ENCODE results near the gene PHACTR1. TPM values are rescaled to one million over a fixed set of nuclear protein-coding genes. Genes with fewer than 3 reads are reported as not detected.

Gene PHACTR1
- total RNA-seq, 1 donor from 2014 or later: 2.2 TPM

- no peak for TF ChIP-seq CTCF (IDR thresholded peaks at IDR 0.05; ENCODE audit: insufficient read depth, low read length, poor library complexity, severe bottlenecking)
- Histone ChIP-seq H3K36me3 (ENCODE audit: control insufficient read depth, insufficient read depth, low read length) (no peaks in the 10 kb centered on the region), H3K4me3 (ENCODE audit: low read depth, low read length) (no peak overlapping the region), H3K27me3 (ENCODE audit: control insufficient read depth, insufficient read depth, low read length) (no peaks in the 10 kb centered on the region)
- no peak for DNase-seq (ENCODE audit: low read depth)
Observed at GRCh38 chr6:13191461-13191860, 474.9 kb downstream of the PHACTR1 start.

- TF ChIP-seq CTCF (IDR thresholded peaks at IDR 0.05; ENCODE audit: insufficient read depth, low read length, poor library complexity, severe bottlenecking): peak; percentile 62
- DNase-seq (ENCODE audit: low read depth): no peak
- H3K27me3 ChIP-seq (ENCODE audit: control insufficient read depth, insufficient read depth, low read length): no peaks in the 10 kb centered on the region
- no peak overlapping the region for H3K4me3 ChIP-seq (ENCODE audit: low read depth, low read length)
- no peaks in the 10 kb centered on the region for H3K36me3 ChIP-seq (ENCODE audit: control insufficient read depth, insufficient read depth, low read length)
Observed at GRCh38 chr6:13194852-13195251, 478.3 kb downstream of the PHACTR1 start.

- Histone ChIP-seq H3K4me3 (ENCODE audit: low read depth, low read length) (no peak overlapping the region), H3K27me3 (ENCODE audit: control insufficient read depth, insufficient read depth, low read length) (no peaks in the 10 kb centered on the region), H3K36me3 (ENCODE audit: control insufficient read depth, insufficient read depth, low read length) (no peaks in the 10 kb centered on the region)
- DNase-seq (ENCODE audit: low read depth): no peak
- TF ChIP-seq CTCF (IDR thresholded peaks at IDR 0.05; ENCODE audit: insufficient read depth, low read length, poor library complexity, severe bottlenecking): no peak
Observed at GRCh38 chr6:13195803-13196202, 479.2 kb downstream of the PHACTR1 start.

- H3K36me3 ChIP-seq (ENCODE audit: control insufficient read depth, insufficient read depth, low read length): no peaks in the 10 kb centered on the region
- DNase-seq (ENCODE audit: low read depth): no peak
- no peak for TF ChIP-seq CTCF (IDR thresholded peaks at IDR 0.05; ENCODE audit: insufficient read depth, low read length, poor library complexity, severe bottlenecking)
- no peak overlapping the region for H3K4me3 ChIP-seq (ENCODE audit: low read depth, low read length)
- H3K27me3 ChIP-seq (ENCODE audit: control insufficient read depth, insufficient read depth, low read length): no peaks in the 10 kb centered on the region
Observed at GRCh38 chr6:13198168-13198567, 481.6 kb downstream of the PHACTR1 start.

- TF ChIP-seq CTCF (IDR thresholded peaks at IDR 0.05; ENCODE audit: insufficient read depth, low read length, poor library complexity, severe bottlenecking): no peak
- no peaks in the 10 kb centered on the region for H3K27me3 ChIP-seq (ENCODE audit: control insufficient read depth, insufficient read depth, low read length)
- DNase-seq (ENCODE audit: low read depth): no peak
Observed at GRCh38 chr6:13201336-13201735, 484.8 kb downstream of the PHACTR1 start.

GRCh38 chr6:13203145-13203544, 486.6 kb downstream of the PHACTR1 start:
- DNase-seq (ENCODE audit: low read depth): no peak
- Histone ChIP-seq H3K27me3 (ENCODE audit: control insufficient read depth, insufficient read depth, low read length) (no peaks in the 10 kb centered on the region), H3K36me3 (ENCODE audit: control insufficient read depth, insufficient read depth, low read length) (no peaks in the 10 kb centered on the region), H3K4me3 (ENCODE audit: low read depth, low read length) (no peak overlapping the region)
- no peak for TF ChIP-seq CTCF (IDR thresholded peaks at IDR 0.05; ENCODE audit: insufficient read depth, low read length, poor library complexity, severe bottlenecking)

More at GRCh38 chr6:13201336-13201735, 484.8 kb downstream of the PHACTR1 start:
- Histone ChIP-seq H3K36me3 (ENCODE audit: control insufficient read depth, insufficient read depth, low read length) (no peaks in the 10 kb centered on the region), H3K4me3 (ENCODE audit: low read depth, low read length) (no peak overlapping the region)
